VCaP (cell line): ENCODE data around the gene PDE4D.

ENCODE experiments used
- H3K27ac ChIP-seq: fragments of 450-650 bp; 2 replicates; pipeline ENCODE4 v1.5.1; 2017
- TF ChIP-seq, protein P1 (sequence below): fragments of 450-650 bp; conservative IDR thresholded peaks from 2 replicates; pipeline ENCODE4 v1.5.1; 2017; ENCODE audit warnings: mild to moderate bottlenecking, moderate library complexity

PDE4D gene

DNA sequence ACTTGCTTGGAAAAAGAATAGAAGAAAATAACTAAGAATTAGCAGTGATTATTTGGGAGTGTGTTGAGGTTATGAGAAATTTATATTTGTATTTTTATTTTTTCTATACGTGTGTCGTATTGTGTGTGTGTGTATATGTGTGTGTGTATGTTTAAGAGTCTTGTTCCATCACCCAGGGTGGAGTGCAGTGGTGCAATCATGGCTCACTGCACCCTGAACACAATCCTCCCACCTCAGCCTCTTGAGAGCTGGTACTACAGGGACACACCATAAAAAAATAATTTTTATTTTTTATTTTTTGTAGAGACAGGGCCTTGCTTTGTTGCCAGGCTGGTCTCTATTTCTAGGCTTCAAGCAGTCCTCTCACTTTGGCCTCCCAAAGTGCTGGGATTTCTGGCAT is 643.8 kb downstream of the PDE4D start:
- no peak overlapping the region for H3K27ac ChIP-seq
- TF ChIP-seq, protein P1, sequence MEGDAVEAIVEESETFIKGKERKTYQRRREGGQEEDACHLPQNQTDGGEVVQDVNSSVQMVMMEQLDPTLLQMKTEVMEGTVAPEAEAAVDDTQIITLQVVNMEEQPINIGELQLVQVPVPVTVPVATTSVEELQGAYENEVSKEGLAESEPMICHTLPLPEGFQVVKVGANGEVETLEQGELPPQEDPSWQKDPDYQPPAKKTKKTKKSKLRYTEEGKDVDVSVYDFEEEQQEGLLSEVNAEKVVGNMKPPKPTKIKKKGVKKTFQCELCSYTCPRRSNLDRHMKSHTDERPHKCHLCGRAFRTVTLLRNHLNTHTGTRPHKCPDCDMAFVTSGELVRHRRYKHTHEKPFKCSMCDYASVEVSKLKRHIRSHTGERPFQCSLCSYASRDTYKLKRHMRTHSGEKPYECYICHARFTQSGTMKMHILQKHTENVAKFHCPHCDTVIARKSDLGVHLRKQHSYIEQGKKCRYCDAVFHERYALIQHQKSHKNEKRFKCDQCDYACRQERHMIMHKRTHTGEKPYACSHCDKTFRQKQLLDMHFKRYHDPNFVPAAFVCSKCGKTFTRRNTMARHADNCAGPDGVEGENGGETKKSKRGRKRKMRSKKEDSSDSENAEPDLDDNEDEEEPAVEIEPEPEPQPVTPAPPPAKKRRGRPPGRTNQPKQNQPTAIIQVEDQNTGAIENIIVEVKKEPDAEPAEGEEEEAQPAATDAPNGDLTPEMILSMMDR: no peak

DNA sequence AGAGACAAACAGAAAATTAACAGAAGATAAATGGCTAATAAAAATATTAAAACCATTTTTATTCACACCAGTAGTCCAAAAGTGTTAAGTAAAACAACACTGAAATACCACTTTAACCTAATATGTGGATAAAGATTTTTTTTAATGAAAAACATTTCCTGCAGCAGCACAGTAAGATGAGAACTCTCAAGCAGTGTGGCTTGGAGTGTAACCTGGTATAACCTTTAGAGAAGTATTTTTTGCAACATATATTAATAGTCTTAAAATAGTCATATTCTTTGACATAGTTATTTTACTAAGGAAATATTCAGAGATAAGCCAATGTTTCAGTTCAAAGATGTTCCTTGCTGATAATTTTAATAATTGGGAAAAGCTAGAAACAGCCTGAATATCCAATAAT is 644.4 kb downstream of the PDE4D start:
- H3K27ac ChIP-seq: no peak overlapping the region
- TF ChIP-seq, protein P1: no peak

DNA sequence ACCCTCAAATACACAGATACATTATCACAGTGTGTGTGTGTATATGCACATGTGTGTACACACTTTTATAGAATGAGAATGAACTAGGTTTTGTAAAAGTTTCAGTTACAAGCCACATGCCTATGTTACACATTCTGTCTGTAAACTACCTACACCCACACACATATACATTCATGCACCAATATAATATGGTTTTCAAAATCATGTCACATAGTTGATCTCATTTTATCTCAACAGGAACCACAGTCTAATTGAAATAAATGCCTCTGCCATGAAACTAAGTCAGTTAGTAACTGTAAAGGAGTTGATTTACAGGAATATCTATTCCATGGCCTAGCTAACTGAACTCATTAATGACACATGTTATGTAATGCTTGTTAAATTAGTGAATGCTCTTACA is 646.6 kb downstream of the PDE4D start:
- TF ChIP-seq, protein P1: no peak
- H3K27ac ChIP-seq: peak overlapping the region; percentile 34

DNA sequence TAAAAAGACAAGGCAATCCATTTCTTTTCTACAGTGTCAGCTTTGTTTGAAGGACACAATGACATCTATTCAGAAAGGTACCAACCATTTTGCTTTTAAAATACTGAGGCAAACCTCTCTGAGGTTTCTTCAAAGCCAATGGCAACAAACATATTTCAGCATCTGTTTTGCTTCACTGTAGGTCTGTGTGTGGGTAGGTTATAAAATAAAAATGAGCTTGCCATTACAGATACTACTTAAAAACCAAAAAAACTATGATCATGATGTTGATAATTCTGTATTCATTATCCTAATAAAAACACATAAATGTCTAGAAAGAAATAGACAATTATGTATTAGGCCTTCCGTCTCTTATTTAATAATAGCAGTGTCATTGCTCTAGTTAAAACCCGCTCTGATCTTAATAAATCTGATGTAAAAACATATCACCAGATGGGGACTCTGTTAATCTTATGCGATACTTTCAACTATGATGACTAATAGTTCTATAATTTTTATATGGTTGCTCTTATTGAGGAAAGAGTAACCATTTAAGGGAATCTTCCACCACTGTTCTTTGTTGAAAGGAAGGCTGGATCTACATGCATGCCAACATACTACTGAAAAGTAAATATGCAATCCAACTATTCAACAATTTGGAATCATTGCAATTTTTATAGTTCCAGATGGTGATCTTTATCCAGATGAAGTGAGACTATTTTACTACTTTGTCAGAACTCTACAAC is 647.2 kb downstream of the PDE4D start:
- TF ChIP-seq, protein P1: no peak
- peak overlapping the region; percentile 34 for H3K27ac ChIP-seq

DNA sequence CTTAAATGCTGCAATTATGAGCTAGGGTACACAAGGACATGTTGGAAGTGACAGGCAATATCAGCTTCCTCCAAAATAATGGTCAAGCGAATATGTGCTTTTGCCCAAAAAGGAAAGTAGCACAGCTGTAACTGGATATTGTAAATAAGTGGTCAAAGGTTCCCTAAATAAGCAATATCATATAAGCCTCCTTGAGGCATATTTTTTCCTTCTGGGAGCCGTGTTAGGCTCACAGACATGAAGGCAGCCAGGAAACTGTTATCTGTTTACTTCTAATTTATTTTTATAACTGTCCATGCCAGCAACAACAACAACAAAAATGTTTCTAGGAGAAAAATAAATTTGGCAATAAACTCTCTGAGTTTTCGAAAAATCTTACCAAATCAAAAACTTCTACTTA is 648.3 kb downstream of the PDE4D start:
- H3K27ac ChIP-seq: no peak overlapping the region
- TF ChIP-seq, protein P1: no peak

DNA sequence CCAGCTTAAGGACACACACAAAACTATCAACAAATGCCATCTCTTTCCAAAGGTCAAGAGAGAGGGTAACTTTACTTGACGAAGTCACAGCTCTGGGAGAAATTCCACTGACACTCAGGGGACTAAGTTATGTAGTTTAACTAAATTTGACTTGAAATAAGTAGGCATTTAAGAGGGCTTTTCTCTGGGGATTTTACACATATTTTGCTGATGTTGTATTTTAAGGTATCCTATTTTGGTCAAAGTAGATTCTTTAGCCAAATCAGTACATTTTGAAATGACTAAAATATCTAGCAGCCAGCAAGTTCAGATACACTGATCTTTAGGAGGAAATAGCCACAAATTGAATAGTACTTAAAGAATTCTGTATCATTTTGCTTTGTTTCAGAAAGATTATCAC is 652.0 kb downstream of the PDE4D start:
- TF ChIP-seq, protein P1: no peak
- H3K27ac ChIP-seq: no peak overlapping the region

DNA sequence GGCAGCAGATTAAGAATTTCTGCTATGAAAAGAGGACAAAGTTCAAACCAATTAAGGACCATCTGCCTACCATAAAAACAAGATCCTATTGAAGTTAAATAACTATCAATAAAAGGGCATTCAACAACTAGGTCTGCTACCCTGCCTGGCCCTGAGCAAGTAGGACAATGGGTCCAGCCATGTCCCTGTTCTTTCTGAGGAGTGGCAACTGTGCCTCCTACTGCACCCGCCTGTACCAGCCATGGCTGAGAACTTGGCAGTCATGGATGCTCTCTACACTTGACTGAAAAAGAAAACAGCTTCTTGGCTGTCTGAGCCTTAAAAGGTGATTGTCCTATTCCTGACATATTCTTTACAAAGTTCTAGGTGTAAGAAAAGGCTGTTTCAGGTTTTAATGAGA is 652.4 kb downstream of the PDE4D start:
- TF ChIP-seq, protein P1: no peak
- no peak overlapping the region for H3K27ac ChIP-seq
